Memory B cell (primary cell): Measurements from ENCODE around the gene NINJ2.
A peak's percentile ranks its signal among the peaks of the same experiment; 100 is the strongest.
"Not testable (repeated sequence)": the region's sequence is repeated elsewhere in the genome, so short reads cannot be mapped to it uniquely, and the experiment has no call there.

ENCODE experiments used
- ATAC-seq: fragments of 150-1000 bp; cut with Tn5 transposase; 2 replicates; pipeline ENCODE4 v1.10.0; 2021; ENCODE audit warnings: low read depth, mild to moderate bottlenecking, moderate library complexity
- DNase-seq, 2 donors: peaks; one replicate each; pipeline ENCODE4 v3.0.0; 2022; ENCODE audit warnings: low spot score in 2 of 2
- H3K27ac Mint-ChIP-seq: one replicate; pipeline ENCODE4 v1.8.0; 2022; ENCODE audit warnings: mild to moderate bottlenecking, moderate library complexity, mixed read lengths
- H3K27me3 Mint-ChIP-seq: one replicate; pipeline ENCODE4 v1.8.0; 2022; ENCODE audit warnings: mixed read lengths
- H3K36me3 Mint-ChIP-seq: one replicate; pipeline ENCODE4 v1.8.0; 2022; ENCODE audit warnings: mild to moderate bottlenecking, mixed read lengths
- H3K4me1 Mint-ChIP-seq: one replicate; pipeline ENCODE4 v1.8.0; 2022; ENCODE audit warnings: mixed read lengths
- H3K4me3 Mint-ChIP-seq: one replicate; pipeline ENCODE4 v1.8.0; 2022; ENCODE audit warnings: mild to moderate bottlenecking, moderate library complexity, mixed read lengths
- H3K9me3 Mint-ChIP-seq: one replicate; pipeline ENCODE4 v1.8.0; 2022; ENCODE audit warnings: mixed read lengths

The NINJ2 gene

DNA sequence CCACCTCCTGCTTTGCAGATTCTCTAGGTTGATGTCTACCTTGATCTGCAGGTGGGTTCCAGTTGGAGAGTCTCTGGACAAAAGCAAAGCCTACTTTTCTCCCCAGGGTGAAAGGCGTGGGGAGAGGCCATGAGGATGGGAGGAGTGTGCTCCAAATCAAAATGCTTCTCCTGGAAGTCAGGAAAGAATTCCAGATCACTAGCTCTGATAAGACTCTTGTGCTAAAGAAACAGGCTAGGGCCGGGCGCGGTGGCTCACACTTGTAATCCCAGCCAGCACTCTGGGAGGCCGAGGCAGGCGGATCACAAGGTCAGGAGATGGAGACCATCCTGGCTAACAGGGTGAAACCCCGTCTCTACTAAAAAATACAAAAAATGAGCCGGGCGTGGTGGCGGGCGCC is 21.9 kb downstream of the NINJ2 start:
- DNase-seq, H3K9me3 Mint-ChIP-seq, H3K36me3 Mint-ChIP-seq, H3K27me3 Mint-ChIP-seq, ATAC-seq: not testable (repeated sequence)
- Mint-ChIP-seq H3K4me3 (peak overlapping the region; percentile 21), H3K4me1 (peaks cover 36% of the 10 kb centered on the region), H3K27ac (peak overlapping the region; percentile 91)

DNA sequence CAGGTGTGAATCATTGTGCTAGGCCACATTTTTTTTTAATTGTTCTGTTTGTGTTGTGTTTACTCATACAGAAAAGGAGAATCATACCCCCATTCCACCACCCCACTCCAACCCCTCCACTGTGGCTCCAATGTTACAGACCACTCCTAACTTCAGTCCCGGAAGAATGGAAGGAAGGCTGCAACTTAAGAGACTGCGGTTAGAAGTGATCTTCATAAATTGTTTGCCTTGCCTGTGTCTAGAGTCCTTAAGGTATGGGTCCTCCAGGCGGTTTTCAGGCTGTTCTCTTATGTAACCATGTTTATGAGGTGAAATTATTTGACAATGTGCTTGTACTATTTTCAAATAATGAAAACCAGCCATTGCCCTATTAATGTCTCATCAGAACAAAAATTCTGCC is 22.5 kb downstream of the NINJ2 start:
- peak overlapping the region; percentile 91 for H3K27ac Mint-ChIP-seq

DNA sequence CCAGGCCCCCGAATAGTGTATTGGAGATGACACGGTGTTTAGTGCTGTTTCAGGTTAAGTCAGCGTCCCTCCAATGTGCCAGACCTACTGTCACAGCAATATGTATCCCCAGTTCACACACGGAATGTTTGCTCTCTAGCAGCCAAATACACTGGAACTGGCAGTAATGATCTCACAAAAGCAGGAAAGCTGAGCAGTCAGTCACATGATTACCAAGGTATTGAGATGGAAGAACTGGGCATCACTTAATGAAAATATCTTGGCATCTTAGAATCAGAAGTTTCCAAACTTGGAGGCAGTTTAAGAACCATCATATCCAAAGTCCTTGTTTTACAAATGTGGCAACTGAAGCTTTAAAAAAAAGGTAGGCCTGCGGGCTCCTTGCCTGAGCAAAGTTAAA is 23.3 kb downstream of the NINJ2 start:
- ATAC-seq (no peak), DNase-seq (no peak)
- Mint-ChIP-seq H3K9me3 (no peaks in the 10 kb centered on the region), H3K36me3 (no peaks in the 10 kb centered on the region), H3K4me3 (no peak overlapping the region), H3K4me1 (peaks cover 39% of the 10 kb centered on the region), H3K27me3 (no peaks in the 10 kb centered on the region), H3K27ac (peak overlapping the region; percentile 91)

More for the DNA sequence above, 22.5 kb downstream of the NINJ2 start:
- Mint-ChIP-seq H3K4me3 (peak overlapping the region; percentile 59), H3K9me3 (no peaks in the 10 kb centered on the region), H3K27me3 (no peaks in the 10 kb centered on the region), H3K36me3 (no peaks in the 10 kb centered on the region), H3K4me1 (peaks cover 37% of the 10 kb centered on the region)
- ATAC-seq (no peak), DNase-seq (no peak)

DNA sequence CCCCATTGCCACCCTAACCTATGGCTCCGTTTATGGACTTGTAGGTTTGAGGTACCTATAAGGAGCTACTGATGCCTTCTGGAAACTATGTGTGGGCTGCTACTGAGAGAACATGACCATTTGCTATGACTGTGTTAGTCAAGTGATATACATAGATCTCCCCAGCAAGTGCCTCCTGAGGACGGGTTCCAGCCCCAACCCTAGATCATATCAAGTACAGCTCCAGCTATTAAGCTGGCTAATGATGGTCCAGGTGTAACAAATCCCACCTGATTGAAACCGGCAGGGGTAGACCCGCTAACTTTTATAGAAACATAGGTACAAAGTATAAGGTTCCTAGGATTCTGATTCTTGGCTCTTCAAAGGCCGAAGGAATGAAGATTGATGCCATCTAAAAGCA is 23.7 kb downstream of the NINJ2 start:
- Mint-ChIP-seq H3K4me3 (no peak overlapping the region), H3K4me1 (peaks cover 39% of the 10 kb centered on the region), H3K27ac (peak overlapping the region; percentile 91), H3K9me3 (no peaks in the 10 kb centered on the region), H3K27me3 (no peaks in the 10 kb centered on the region), H3K36me3 (no peaks in the 10 kb centered on the region)
- ATAC-seq (no peak), DNase-seq (no peak)

DNA sequence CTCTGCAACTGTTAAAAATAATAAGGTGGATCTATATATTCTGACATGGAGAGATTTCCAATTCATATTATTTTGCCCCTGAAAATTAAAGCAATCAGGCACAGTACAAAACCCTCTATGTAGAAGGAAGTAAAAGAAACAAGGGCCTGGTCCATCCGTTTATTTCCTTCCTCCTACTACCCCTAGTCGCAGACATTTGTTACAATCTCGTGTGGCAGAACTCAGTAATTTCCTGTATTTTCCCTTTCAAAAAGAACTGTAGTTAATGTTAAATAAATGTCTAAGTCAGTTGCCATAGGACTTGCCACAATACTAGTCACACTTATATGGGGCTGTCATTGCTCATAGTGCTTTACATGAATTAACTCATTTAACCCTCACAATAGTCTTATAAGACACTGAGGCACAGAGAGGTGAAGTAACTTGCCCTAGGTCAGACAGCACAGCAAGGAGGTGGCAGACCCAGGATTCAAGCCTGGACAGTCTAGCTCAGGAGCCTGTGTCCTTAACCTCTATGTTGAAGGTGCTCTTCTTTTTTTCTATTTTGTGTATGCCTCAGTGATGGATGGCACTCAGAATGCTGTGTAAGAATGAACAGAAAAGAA is 24.2 kb downstream of the NINJ2 start:
- no peak overlapping the region for H3K4me3 Mint-ChIP-seq
- peaks cover 37% of the 10 kb centered on the region for H3K4me1 Mint-ChIP-seq
- peak; percentile 21 for ATAC-seq

DNA sequence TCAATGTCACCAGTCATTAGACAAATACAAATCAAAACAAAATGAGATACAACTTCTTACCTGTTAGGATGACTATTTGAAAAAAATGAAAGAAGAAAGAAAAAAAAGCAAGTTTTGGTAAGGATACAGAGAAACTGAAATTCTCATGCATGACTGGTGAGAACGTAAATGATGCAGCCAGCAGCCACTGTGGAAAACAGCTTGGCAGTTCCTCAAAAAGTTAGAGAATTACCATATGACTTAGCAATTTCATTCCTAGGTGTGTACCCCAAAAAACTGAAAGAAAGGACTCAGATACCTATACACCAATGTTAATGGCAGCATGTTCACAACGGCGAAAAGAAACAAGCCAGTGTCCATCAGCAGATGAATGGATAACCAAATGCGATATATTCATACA is 26.6 kb downstream of the NINJ2 start:
- Mint-ChIP-seq H3K36me3 (no peaks in the 10 kb centered on the region), H3K27me3 (no peaks in the 10 kb centered on the region), H3K4me3 (peak overlapping the region; percentile 34), H3K27ac (peak overlapping the region; percentile 45), H3K9me3 (no peaks in the 10 kb centered on the region), H3K4me1 (peaks cover 32% of the 10 kb centered on the region)
- DNase-seq (no peak), ATAC-seq (peak; percentile 48)

More for the DNA sequence above, 24.2 kb downstream of the NINJ2 start:
- H3K36me3 Mint-ChIP-seq, result no peaks in the 10 kb centered on the region
- no peaks in the 10 kb centered on the region for H3K9me3 Mint-ChIP-seq
- DNase-seq, result no peak
- H3K27me3 Mint-ChIP-seq, result no peaks in the 10 kb centered on the region
- peak overlapping the region; percentile 91 for H3K27ac Mint-ChIP-seq

DNA sequence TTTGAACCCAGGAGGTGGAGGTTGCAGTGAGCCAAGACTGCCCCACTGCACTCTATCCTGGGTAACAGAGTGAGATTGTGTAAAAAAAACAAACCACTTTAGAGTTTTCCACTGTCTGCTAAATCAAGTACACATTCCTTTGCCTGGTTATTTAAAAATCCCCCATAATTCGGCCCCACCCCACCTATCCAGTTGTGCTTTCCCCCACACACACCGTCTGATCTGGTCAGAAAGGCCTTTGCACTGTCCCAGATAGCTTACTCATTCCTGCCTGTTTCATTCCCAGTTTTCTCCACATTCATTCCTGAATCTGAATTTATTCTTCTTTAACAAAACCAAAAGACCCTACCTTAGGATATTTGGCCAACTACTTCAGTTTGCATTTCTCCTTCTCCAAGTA is 29.5 kb downstream of the NINJ2 start:
- no peak overlapping the region for H3K27ac Mint-ChIP-seq
- peaks cover 1% of the 10 kb centered on the region for H3K36me3 Mint-ChIP-seq
- no peaks in the 10 kb centered on the region for H3K9me3 Mint-ChIP-seq
- no peak for ATAC-seq
- peaks cover 28% of the 10 kb centered on the region for H3K4me1 Mint-ChIP-seq
- no peak overlapping the region for H3K4me3 Mint-ChIP-seq
- H3K27me3 Mint-ChIP-seq, result no peaks in the 10 kb centered on the region
- DNase-seq, result no peak

DNA sequence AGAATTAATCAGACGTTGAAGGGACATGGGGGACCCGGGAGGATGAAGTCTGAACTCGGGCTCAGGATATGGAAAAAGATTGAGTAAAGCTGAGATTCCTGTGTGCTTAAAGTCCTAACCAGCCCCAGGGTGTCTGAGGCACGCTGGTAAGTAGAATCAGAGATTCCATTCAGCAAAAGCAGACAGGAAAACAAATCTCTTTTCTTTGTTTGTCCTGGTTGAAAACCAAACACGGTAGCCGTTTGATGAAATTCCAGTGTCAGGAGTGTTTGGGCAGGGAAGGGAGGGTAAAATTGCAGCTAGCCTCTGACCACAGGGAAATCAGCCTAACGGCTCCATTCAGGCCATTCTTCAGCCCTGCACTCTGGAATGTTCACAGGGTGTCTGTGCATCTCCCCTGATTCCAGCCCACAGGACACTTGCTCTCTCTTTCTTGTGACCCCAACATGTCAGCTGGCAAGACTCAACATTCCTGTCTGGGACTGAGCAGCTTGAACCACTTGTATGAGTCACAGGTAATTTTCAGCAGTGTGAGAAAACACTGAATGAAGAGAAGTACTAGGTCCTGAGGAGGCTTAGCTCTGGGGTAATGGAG is 31.0 kb downstream of the NINJ2 start:
- H3K4me3 Mint-ChIP-seq, result no peak overlapping the region
- H3K27ac Mint-ChIP-seq, result peak overlapping the region; percentile 62
- H3K36me3 Mint-ChIP-seq, result peaks cover 1% of the 10 kb centered on the region
- DNase-seq, result no peak
- ATAC-seq, result no peak
- no peaks in the 10 kb centered on the region for H3K27me3 Mint-ChIP-seq
- H3K9me3 Mint-ChIP-seq, result no peaks in the 10 kb centered on the region
- H3K4me1 Mint-ChIP-seq, result peaks cover 32% of the 10 kb centered on the region

DNA sequence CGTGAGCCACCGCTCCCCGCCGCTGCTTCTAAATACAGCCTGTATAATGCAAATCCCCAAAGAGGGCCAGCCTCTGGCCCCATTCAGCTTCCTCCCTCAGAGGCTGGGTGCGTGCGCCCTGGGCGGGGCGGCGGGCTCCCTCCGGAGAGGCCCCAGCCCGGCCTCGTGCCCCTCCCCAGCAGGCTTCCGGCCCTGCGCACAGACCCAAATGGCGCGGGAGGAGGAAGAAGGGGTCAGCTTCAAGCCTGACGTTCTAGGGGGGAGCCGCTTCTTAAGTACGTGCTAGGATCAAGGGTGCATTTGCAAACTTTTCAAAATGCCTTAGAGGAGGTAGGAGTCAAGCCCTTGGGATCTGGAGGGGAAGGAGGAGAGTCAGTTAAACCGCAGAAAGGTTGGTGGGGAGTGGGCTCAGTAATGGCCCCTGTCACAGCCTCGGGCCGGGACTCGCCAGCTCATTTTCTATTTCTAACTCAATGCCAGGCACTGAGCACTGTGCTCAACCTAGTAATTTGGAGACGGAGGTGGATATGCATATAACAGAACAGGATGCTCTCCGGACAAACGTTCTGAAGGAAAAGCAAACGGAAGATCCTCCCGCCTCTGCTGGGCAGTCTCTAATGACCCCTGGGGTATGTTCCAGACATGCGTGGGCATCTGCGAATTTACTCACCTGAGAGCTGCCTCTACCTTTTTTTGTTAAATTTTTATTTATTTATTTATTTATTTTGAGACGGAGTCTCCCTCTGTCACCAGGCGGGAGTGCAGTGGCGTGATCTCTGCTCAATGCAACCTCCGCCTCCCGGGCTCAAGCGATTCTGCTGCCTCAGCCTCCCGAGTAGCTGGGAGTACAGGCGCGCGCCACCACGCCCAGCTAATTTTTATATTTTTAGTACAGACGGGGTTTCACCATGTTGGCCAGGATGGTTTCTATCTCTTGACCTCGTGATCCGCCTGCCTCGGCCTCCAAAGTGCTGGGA is 32.3 kb downstream of the NINJ2 start:
- Mint-ChIP-seq H3K4me1 (peaks cover 25% of the 10 kb centered on the region), H3K27me3 (no peaks in the 10 kb centered on the region), H3K9me3 (no peaks in the 10 kb centered on the region), H3K4me3 (peak overlapping the region; percentile 95), H3K27ac (peak overlapping the region; percentile 94), H3K36me3 (peaks cover 1% of the 10 kb centered on the region)
- DNase-seq, result peak; percentile 68 to 77
- peak; percentile 92 for ATAC-seq

DNA sequence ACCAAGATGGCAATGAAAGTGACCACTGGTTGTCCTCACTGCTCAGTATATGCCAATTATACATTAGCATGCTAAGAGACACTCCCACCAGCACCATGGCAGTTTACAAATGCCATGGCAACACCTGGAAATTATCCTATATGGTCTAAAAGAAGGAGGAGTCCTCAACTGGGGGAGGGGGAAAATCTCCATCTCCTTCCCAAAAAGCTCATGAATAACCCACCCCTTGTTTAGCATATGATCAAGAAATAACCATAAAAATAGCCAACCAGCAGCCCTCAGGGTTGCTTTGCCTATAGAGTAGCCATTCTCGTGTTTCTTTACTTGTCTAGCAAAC is 34.5 kb downstream of the NINJ2 start:
- not testable (repeated sequence) for H3K9me3 Mint-ChIP-seq, DNase-seq, H3K27ac Mint-ChIP-seq, H3K4me3 Mint-ChIP-seq, H3K36me3 Mint-ChIP-seq, H3K27me3 Mint-ChIP-seq, ATAC-seq
- peaks cover 23% of the 10 kb centered on the region for H3K4me1 Mint-ChIP-seq

DNA sequence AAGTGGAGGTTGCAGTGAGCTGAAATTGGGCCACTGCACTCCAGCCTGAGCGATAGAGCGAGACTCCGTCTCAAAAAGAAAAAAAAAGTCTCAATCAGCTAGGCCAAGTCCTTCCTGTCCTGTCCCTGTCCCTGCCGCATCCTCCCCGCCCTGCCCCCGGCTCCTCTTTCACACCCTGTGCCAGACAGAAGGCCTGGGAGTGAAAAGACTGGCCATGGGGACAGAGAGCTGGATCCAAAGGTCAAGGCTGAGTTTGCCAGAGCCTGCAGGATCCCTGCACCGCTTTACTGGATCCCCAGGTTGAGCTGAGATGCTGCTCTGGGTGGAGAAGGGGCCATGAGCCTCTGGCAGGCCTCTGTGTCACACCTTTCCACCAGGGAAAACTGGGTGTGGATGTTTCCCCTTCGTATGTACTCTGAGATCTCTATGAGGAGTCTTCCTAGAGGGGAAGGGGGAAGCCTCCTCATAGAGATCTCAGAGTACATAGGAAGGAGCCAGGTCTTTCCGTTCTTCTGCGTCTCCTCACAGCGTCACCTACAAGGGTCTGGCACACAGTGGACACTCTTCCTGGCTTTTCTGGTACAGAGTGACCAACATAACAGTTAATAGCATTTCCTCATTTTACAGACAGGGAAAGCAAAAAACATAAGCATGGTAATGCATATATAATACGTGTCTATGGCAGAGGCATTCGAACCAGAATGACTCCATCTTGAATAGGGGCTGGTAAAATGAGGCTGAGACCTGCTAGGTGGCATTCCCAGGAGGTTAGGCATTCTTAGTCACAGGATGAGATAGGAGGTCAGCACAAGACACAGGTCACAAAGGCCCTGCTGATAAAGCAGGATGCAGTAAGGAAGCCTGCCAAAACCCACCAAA is 35.1 kb downstream of the NINJ2 start:
- Mint-ChIP-seq H3K36me3 (peaks cover 3% of the 10 kb centered on the region), H3K9me3 (no peaks in the 10 kb centered on the region), H3K4me1 (peaks cover 23% of the 10 kb centered on the region), H3K4me3 (no peak overlapping the region), H3K27me3 (no peaks in the 10 kb centered on the region), H3K27ac (no peak overlapping the region)
- DNase-seq, result no peak
- ATAC-seq, result no peak

DNA sequence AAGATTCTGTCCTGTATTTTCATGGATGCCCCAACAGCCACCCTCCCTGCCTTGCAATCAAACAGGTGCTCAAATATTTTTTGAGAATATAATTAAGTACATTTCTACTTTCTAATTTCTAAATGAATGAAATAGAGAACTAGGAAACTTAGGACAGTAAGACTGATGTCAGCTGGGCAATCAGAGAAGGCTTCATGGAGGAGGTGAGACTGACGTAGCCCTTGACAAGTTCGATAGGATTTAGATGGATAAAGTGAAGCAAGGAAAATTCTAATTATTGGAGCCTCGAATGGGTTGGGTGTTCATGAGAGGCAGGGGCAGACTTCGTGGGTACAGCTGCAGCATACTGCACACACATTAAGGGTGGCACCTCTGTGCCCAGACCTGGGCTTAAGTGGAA is 36.0 kb downstream of the NINJ2 start:
- Mint-ChIP-seq H3K36me3 (peaks cover 3% of the 10 kb centered on the region), H3K4me1 (peaks cover 25% of the 10 kb centered on the region), H3K27ac (no peak overlapping the region), H3K27me3 (no peaks in the 10 kb centered on the region), H3K9me3 (no peaks in the 10 kb centered on the region), H3K4me3 (no peak overlapping the region)
- no peak for ATAC-seq
- DNase-seq, result no peak

DNA sequence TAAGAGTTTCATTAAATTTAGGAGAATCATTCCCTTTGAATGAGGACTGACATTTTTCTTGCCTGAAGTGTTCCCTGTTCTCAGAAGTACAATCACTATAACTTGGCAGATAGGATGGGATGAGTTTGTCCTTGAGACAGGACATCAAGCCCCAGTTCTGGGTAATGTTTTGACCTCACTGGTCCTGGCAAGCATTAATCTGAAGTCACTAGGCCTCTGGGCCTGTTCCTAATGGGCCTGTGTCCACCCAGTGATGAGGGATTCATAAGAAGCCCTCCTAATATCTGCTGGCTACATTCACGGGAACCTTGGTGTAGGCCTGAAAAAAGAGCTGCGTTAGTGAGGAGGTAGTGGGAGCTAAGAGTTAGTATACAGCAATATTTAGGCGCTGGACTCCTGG is 37.2 kb downstream of the NINJ2 start:
- Mint-ChIP-seq H3K9me3 (no peaks in the 10 kb centered on the region), H3K27ac (no peak overlapping the region), H3K36me3 (peaks cover 3% of the 10 kb centered on the region), H3K4me3 (no peak overlapping the region), H3K27me3 (no peaks in the 10 kb centered on the region), H3K4me1 (peaks cover 19% of the 10 kb centered on the region)
- no peak for DNase-seq
- no peak for ATAC-seq
